CD14-positive monocyte (primary cell): ENCODE measurements around the gene HUNK. TPM values are rescaled to one million over a fixed set of nuclear protein-coding genes. Genes with fewer than 3 reads are reported as not detected.

ENCODE experiments used
- DNase-seq, 3 donors: peaks; one replicate each; pipeline ENCODE4 v3.0.0-alpha.2; 2011 to 2022
- H2AFZ ChIP-seq: 2 replicates; pipeline ENCODE4 v1.6.0; 2012; ENCODE audit warnings: mild to moderate bottlenecking, low read depth, low read length, inconsistent platforms; ENCODE audit not compliant: insufficient read depth, poor library complexity, severe bottlenecking
- H3K27ac ChIP-seq, 2 donors: 1 replicate in 1 of 2; 2 replicates in 1 of 2; pipeline ENCODE4 v1.5.1; 2012 to 2013; ENCODE audit warnings: low read length in 2 of 2, control low read depth in 1 of 2, inconsistent platforms in 1 of 2, low read depth in 1 of 2, mild to moderate bottlenecking in 1 of 2
- H3K27me3 ChIP-seq, 2 donors: one replicate each; pipeline versions ENCODE4 v1.6.0 to v1.6.1; 2011 to 2013; ENCODE audit warnings: low read length in 2 of 2; ENCODE audit not compliant: control insufficient read depth in 2 of 2, insufficient read depth in 2 of 2
- H3K36me3 ChIP-seq, 2 donors: replicated peaks in 1 of 2; 1 replicate in 1 of 2; 2 replicates in 1 of 2; pipeline versions ENCODE4 v1.5.1 to v1.6.1; 2012 to 2013; ENCODE audit warnings: low read length in 2 of 2, control low read depth in 1 of 2, inconsistent platforms in 1 of 2, mild to moderate bottlenecking in 1 of 2; ENCODE audit not compliant: insufficient read depth in 2 of 2, control insufficient read depth in 1 of 2
- H3K4me1 ChIP-seq, 2 donors: 1 replicate in 1 of 2; 2 replicates in 1 of 2; pipeline versions ENCODE4 v1.5.1 to v1.6.1; 2012 to 2013; ENCODE audit warnings: low read length in 2 of 2, control low read depth in 1 of 2, inconsistent platforms in 1 of 2, mild to moderate bottlenecking in 1 of 2, moderate library complexity in 1 of 2; ENCODE audit not compliant: insufficient read depth in 2 of 2, control insufficient read depth in 1 of 2
- H3K4me2 ChIP-seq: replicated peaks from 2 replicates; pipeline ENCODE3; 2012; ENCODE audit warnings: low read length, moderate library complexity, mild to moderate bottlenecking; ENCODE audit not compliant: poor library complexity, severe bottlenecking; ENCODE audit errors: extremely low read depth
- H3K4me3 ChIP-seq, 3 experiments: fragments of 200-600 bp in 1 of 3; sonication (generic) in 1 of 3; replicated peaks in 1 of 3; 1 replicate in 2 of 3; 2 replicates in 1 of 3; pipeline ENCODE4 v1.5.1; 2011 to 2013; ENCODE audit warnings: low read length in 3 of 3, mild to moderate bottlenecking in 3 of 3, control low read depth in 2 of 3, low read depth in 2 of 3, inconsistent platforms in 1 of 3, moderate library complexity in 1 of 3
- H3K79me2 ChIP-seq: 2 replicates; pipeline ENCODE4 v1.6.0; 2012; ENCODE audit warnings: mild to moderate bottlenecking, control low read depth, inconsistent platforms, low read length, moderate library complexity; ENCODE audit not compliant: insufficient read depth
- H3K9ac ChIP-seq: 2 replicates; pipeline ENCODE4 v1.6.0; 2017; ENCODE audit warnings: low read length, mild to moderate bottlenecking; ENCODE audit not compliant: insufficient read depth, poor library complexity, severe bottlenecking
- H3K9me3 ChIP-seq, 2 donors: replicated peaks in 1 of 2; 1 replicate in 1 of 2; 2 replicates in 1 of 2; pipeline versions ENCODE4 v1.5.1 to v1.6.1; 2012 to 2013; ENCODE audit warnings: low read length in 2 of 2, control low read depth in 1 of 2; ENCODE audit not compliant: control insufficient read depth in 1 of 2, insufficient read depth in 1 of 2
- H4K20me1 ChIP-seq: 2 replicates; pipeline ENCODE4 v1.6.0; 2012; ENCODE audit warnings: mild to moderate bottlenecking, low read length, control low read depth, moderate library complexity; ENCODE audit not compliant: insufficient read depth
- H3K27ac Mint-ChIP-seq, 7 donors: one replicate each; pipeline ENCODE4 v1.8.0; 2020; ENCODE audit warnings: mild to moderate bottlenecking in 7 of 7, mixed read lengths in 7 of 7, moderate library complexity in 6 of 7, inconsistent platforms in 2 of 7
- H3K27me3 Mint-ChIP-seq, 3 donors: one replicate each; pipeline ENCODE4 v1.8.0; 2021 to 2022; ENCODE audit warnings: low read depth in 3 of 3, mild to moderate bottlenecking in 3 of 3, mixed read lengths in 3 of 3, moderate library complexity in 3 of 3, inconsistent platforms in 1 of 3
- H3K36me3 Mint-ChIP-seq, 2 donors: one replicate each; pipeline ENCODE4 v1.8.0; 2020; ENCODE audit warnings: mixed read lengths in 2 of 2, inconsistent platforms in 1 of 2, mild to moderate bottlenecking in 1 of 2
- H3K4me1 Mint-ChIP-seq: one replicate; pipeline ENCODE4 v1.8.0; 2020; ENCODE audit warnings: mild to moderate bottlenecking, mixed read lengths
- H3K4me3 Mint-ChIP-seq, 2 donors: one replicate each; pipeline ENCODE4 v1.8.0; 2020; ENCODE audit warnings: mild to moderate bottlenecking in 2 of 2, mixed read lengths in 2 of 2, moderate library complexity in 1 of 2
- H3K9me3 Mint-ChIP-seq, 7 donors: one replicate each; pipeline ENCODE4 v1.8.0; 2020 to 2022; ENCODE audit warnings: mixed read lengths in 7 of 7, mild to moderate bottlenecking in 6 of 7, moderate library complexity in 6 of 7, inconsistent platforms in 2 of 7
- CTCF ChIP-seq: fragments of 200-600 bp; IDR thresholded peaks from one replicate; pipeline ENCODE4 v1.8.0; 2022; ENCODE audit warnings: antibody characterized with exemption, mild to moderate bottlenecking
- WGBS: methylation state at CpG from one replicate; pipeline ENCODE4 v1.1.5; 2013; ENCODE audit warnings: missing lambda C conversion rate; ENCODE audit not compliant: insufficient coverage; 5-methylcytosine and 5-hydroxymethylcytosine counted together
- intact Hi-C, 2 donors: fragments of 100-400 bp; cut with micrococcal nuclease; formaldehyde crosslinking; loops; one replicate each; pipeline versions ENCODE4 v1.15.0 to v1.15.1; 2023
- polyA plus RNA-seq, 3 donors: library from polyadenylated mRNA; depleted of rRNA in 1 of 3; unstranded in 2 of 3; stranded (reverse) in 1 of 3; fragments of 300-500 nt in 2 of 3; fragments of >200 nt in 1 of 3; fragmentation: Illumina TruSeq in 2 of 3; gene quantifications; 1 replicate in 2 of 3; 2 replicates in 1 of 3; pipeline ENCODE4 v1.2.3, GENCODE V29; 2012 to 2021

HUNK gene
- polyA plus RNA-seq, 3 donors: not detected

- Histone ChIP-seq H3K9me3 (no peaks in the 10 kb centered on the region), H3K79me2 (no peaks in the 10 kb centered on the region), H3K9ac (no peak overlapping the region), H3K4me3 (no peak overlapping the region), H3K4me2 (no peak overlapping the region), H2AFZ (no peak overlapping the region), H3K4me1 (no peaks in the 10 kb centered on the region), H3K27ac (no peak overlapping the region), H3K27me3 (no peaks in the 10 kb centered on the region), H4K20me1 (no peaks in the 10 kb centered on the region), H3K36me3 (no peaks in the 10 kb centered on the region)
- no peak for TF ChIP-seq CTCF
- Mint-ChIP-seq H3K9me3 (peaks cover 0 to 7% (median 3%) of the 10 kb centered on the region in 7 donors), H3K36me3 (no peaks in the 10 kb centered on the region), H3K4me1 (no peaks in the 10 kb centered on the region), H3K27ac (no peak overlapping the region), H3K4me3 (no peak overlapping the region), H3K27me3 (peaks cover 2 to 6% (median 2%) of the 10 kb centered on the region in 3 donors)
- intact Hi-C loops: no loop called here
- WGBS: 98% methylated on average over 5 of the region's 6 CpGs
- no peak for DNase-seq
These were observed 91.9 kb downstream of the HUNK start for GRCh38 chr21:31964692-31965091.

- H3K4me1 ChIP-seq: no peaks in the 10 kb centered on the region
- H3K27ac ChIP-seq: no peak overlapping the region
- H3K79me2 ChIP-seq: no peaks in the 10 kb centered on the region
- no peak overlapping the region for H3K4me3 ChIP-seq
- WGBS: 95% methylated on average over 4 of the region's 7 CpGs
- no peak overlapping the region for H3K9ac ChIP-seq
- intact Hi-C loops: no loop called here
- H3K36me3 Mint-ChIP-seq: no peaks in the 10 kb centered on the region
- no peak for DNase-seq
- no peaks in the 10 kb centered on the region for H3K4me1 Mint-ChIP-seq
- no peaks in the 10 kb centered on the region for H3K9me3 ChIP-seq
- no peak for TF ChIP-seq CTCF
- H4K20me1 ChIP-seq: no peaks in the 10 kb centered on the region
- H3K4me2 ChIP-seq: no peak overlapping the region
- no peak overlapping the region for H3K27ac Mint-ChIP-seq
- no peaks in the 10 kb centered on the region for H3K27me3 ChIP-seq
- H3K9me3 Mint-ChIP-seq: peaks cover 0 to 6% (median 2%) of the 10 kb centered on the region in 7 donors
- H2AFZ ChIP-seq: no peak overlapping the region
- H3K4me3 Mint-ChIP-seq: no peak overlapping the region
- no peaks in the 10 kb centered on the region for H3K36me3 ChIP-seq
- H3K27me3 Mint-ChIP-seq: peaks cover 1 to 3% (median 2%) of the 10 kb centered on the region in 3 donors
These were observed 94.5 kb downstream of the HUNK start for GRCh38 chr21:31967334-31967733.
